GM18508 (cell line): Measurements from ENCODE around the gene PRPF40A.
A peak's percentile ranks its signal among the peaks of the same experiment; 100 is the strongest.

Experiments
- ATAC-seq: cut with Tn5 transposase; IDR thresholded peaks from one replicate; pipeline ENCODE4 v1.9.1; 2021; ENCODE audit warnings: moderate number of reproducible peaks; ENCODE audit not compliant: insufficient read depth, unreplicated experiment

PRPF40A gene

DNA sequence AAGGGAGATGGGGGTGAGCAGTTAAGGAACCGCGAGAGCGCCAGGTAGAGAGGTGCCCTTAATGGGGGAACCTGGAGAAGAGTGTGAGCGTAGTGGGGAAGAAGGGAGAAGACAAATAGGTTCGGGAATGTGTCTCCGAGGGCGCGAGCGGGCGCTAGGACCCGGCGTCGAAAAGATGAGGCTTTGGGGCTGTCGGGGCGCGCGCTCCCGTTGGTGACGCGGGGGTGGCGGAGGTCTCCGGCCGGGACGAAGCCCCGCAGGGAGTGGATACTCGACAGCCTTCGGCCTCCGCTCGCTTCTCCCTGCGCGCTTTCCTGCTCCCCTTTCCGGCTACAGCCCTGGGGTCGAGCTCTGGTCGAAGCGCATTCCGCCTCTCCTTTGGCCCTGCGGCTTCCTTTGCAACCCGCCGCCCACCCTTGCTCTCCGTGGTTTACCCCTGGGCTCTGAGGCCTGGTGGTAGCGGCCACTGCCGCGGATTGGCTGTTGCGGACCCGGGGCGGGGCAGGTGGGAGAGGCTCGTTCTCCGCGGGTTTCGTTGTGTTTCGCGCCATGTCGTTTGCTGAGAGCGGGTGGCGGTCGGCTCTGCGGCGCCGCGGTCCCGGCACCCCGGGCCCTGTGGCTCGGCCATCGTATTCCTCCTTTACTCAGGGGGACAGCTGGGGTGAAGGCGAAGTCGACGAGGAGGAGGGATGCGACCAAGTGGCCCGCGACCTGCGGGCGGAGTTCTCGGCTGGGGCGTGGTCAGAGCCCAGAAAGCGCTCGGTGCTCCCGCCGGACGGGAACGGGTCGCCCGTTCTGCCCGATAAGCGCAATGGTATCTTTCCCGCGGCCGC lies 1.0 kb upstream of the PRPF40A start, which contains the start of gene ARL6IP6:
ARL6IP6 (plus strand) TSS at position 545 of the 833 bp plus-strand sequence; CDS start at position 550, 5 bp downstream.
- peak; percentile 54 for ATAC-seq

DNA sequence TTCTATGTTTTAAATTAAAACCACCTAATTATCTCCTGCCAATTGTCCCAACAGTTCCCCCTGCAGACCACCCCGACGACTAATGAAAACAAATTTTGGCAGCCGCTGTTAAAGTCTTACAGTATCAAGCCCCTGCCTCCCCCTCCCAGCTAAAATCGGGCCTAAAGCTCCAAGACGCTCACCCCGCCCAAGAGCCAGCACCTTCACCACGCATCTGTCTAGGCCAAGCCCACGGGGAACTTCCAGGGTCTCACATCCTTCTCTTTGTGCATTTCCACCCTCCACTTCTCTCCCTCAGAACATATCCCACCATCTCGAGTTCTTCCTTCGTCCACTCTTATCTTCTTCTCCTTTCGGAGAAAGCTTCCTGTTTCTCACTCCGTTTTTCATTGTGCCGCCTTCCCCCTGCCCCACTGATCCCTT lies 445 bp downstream of the PRPF40A start:
- no peak for ATAC-seq

DNA sequence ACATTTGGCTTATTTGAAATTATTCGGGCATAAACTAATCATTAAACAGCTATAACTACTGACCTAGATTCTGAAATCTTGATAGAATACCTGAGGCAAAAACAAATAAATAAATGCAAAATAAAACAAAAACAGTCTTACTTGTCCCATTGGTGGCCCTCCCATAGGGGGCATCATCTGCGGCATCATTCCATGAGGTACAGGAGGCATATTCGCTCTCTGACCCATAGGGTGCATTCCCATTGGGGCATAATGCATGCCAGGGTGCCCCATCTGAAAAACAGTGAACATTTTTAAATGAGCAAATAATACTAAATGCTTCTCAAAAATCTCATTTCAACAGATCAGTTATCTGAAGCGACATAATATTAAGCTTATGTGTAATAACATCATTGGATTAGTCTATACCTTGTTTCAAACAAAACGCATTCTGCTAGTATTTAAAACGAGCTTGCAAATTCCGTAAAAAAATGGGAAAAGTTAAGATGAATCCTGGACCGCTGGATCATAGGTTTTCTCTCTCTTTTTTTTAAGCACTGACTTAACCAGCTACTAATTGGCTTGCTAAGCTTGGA lies 1.3 kb downstream of the PRPF40A start:
- ATAC-seq: no peak

DNA sequence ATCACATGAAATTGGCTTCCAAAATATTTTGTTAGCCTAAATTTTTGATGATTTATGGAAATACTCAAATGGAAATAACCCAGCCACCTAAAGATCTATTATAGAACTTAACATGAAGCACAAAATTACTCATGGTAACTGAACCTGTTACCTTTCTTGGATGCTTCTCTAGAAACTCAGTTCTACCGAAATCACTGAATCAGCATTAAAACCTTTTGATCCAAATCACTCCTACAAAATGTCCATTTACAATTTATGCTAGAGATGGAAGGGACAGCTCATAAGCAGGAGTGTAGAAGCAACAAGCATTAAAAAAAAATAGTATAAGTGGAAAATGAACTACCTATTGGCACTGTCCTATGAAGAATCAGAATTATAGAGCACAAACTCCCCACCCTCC lies 2.1 kb downstream of the PRPF40A start:
- no peak for ATAC-seq

DNA sequence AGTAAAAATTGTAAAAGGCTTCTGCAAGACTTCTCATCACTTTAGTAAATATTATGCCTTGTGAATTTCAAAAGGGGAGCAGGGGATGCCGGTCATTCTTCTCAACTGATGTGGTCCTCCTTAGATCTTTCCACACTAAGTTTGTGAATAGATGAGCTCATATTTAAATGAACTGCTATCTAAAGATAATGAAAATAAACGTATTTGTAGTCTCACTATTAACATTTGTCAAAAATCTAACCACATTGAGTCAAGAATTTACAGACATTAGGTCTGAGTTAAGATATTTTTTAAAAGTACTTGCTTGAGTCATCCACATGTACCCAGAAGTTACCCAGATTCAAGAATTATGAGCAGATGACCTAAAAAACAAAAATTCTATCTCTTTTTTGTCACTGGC lies 6.5 kb downstream of the PRPF40A start:
- no peak for ATAC-seq

DNA sequence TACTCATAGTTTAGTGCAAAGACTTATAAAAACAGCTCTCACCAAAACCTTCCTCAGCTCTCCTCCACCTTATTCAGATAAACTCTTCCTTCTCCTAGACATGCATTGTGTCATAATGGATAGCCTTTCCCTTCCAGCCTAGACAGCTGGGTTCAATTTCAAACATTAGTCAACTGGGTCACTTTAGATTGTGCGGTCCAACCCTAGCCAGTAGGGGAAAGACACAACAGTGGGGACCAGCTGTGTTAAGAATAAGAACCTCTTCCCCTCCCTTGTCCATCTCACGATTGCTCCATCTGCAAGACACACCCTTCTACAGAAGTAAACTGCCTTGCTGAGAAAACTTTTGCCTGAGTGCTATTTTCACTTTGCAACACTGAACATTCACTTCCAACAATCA lies 8.5 kb downstream of the PRPF40A start:
- ATAC-seq: no peak

DNA sequence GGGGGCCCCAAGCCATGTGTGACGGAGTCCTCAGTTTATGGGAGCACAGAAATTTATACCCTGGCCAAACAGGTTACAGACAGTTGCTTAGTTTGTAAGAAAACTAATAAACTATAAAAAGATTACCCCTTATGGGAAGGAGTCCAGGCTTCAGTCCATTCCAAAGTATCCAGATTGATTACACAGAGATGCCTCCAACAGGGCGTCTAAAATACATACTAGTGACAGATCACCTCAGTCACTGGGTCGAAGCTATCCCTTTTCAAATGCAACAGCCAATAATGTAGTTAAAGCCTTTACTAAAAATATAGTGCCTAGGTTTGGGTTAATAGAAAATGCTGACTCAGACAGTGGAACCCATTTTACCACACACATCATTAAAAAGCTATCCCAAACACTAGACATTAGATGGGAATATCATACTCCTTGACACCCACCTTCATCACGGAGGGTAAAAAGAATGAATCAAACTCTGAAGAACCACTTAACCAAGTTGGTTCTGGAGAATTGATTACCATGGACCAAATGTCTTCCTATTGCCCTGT lies 10.7 kb downstream of the PRPF40A start:
- ATAC-seq: no peak

DNA sequence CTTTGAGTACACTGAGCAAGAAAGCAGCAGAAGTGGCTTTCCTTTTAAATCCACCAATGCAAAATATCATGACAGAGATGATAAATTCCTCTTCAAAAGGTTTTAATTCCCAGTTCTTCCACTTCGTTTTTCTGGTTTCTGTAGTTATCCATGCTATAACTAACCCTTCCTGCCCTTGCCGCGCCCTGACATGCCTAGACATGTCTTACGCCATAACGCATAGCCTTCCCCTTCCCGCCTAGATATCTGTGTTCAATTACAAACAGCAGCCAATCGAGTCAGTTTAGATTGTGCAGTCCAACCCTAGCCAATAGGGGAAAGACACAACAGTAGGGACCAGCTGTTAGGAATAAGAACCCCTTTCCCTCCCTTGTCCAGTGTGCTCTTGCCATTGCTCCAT lies 16.1 kb downstream of the PRPF40A start:
- ATAC-seq: no peak

DNA sequence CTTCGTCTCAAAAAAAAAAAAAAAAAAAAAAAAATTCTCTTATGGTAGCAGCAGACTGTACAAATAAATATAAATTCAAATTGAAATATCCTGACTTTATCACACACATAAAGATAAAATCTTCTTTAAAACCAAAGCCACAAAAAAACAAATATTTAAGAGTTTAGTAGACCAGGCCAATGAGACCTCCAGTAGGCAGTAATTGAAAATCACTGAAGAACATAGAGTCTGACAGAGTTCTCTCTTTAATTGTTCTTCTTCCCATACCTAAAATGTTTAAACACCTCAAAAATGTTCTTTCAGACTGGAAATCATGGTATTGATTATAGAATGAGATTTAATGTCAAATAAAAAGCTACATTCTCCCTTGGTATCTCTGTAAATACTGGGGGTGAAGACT lies 20.8 kb downstream of the PRPF40A start:
- no peak for ATAC-seq

DNA sequence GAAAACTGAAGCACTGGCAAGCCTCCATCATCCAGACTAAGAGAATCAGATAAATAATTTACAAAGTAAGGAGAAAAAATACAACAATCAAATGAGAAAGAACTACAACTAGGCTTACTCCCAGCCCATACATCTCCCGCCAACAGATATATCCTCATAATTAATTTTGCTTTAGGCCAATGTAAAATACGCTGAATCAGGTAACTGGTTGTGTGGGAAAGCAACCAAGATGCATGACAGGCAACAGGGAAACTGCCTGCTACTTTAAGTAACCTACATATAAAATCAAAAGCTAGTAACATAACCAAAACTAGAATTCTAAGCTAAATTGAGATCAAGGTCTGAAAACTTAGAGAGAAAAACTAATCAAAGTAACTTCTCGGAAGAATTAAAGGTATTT lies 21.5 kb downstream of the PRPF40A start:
- ATAC-seq: no peak

DNA sequence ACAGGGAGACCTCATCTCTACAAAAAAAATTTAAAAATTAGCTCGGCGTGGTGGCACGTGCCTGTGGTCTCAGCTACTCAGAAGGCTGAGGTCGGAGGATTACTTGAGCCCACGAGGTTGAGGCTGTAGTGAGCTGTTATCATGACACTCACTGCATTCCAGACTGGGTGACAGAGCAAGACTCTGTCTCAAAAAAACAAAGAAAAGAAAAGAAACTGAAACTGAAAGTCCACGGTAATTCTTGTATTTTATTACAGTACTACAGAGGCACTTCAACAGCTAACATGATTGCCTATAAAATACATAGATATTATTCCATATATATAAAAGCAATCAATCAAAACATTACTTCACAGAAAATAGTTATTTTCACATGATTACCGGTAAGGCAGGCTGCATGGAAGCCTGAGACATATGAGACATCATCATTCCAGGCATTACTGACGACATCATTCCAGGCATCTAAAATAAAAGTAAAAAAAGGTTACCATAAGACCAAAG lies 23.1 kb downstream of the PRPF40A start:
- peak; percentile 60 for ATAC-seq

DNA sequence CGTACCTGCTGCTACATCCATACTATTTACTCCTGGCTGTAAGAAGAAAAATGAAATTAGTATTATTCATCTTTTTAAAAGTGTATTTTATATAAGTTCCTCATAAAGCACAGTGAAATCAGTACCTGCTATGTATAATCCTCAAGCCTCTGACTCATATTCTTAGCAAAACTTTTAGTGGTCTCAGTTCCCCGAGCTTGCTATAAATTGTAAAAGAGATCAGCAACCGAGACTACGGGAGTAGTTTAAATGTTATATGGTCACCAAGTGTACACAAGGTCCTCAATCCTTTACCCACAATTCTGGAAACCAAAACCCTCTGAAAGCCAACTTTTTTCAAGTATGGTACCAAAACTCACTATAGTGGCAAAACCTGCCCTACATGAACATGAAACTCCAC lies 24.2 kb downstream of the PRPF40A start:
- ATAC-seq: peak; percentile 86

DNA sequence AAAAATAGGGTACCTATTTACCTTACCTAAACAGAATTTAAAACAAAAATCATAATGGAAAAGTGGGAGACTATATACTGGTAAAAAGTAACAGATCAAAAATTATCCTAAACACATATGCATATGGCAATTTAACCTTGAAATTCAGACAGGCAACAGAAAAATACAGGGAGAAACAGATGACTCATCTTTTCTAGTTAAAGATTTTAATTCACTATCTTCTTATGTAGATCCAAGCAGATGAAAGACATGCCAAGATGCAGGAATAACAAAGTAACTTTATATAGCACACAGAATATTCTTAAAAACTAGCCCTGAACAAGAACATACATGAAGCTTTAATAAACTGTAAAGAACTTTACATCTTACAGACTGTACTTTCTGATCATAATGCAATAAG lies 30.9 kb downstream of the PRPF40A start:
- no peak for ATAC-seq

DNA sequence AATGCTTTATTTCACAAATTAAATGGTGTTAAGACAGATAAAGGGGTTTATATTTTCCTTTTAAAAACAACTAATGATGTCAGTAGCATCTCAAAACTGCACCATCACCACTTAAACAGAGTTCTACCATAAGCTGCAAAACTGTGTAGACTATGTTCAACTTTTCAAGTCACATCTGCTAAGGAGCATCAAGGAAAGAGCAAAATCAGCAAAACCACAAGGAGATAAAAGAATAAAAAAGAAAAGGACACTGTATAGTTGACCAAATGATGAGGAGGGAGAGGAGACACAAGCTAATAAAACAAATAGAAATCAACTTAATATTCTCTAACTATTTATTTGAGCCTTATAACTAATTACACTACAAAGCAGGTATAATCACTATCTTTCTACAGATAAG lies 33.9 kb downstream of the PRPF40A start:
- ATAC-seq: no peak

DNA sequence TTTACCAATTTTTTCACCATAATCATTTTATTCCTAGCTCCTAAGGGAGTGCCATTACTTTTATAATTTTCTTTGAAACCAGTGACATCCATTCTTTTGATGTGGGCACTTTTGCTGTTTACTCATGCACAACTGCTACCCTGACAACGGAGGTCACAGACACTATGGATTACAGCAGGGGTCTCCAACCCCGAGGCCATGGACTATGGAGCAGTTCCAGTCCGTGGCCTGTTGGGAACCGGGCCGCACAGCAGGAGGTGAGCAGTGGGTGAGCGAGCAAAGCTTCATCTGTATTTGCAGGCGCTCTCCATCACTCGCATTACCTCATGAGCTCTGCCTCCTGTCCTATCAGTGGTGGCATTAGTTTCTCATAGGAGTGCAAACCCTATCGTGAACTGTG lies 34.6 kb downstream of the PRPF40A start:
- ATAC-seq: no peak

DNA sequence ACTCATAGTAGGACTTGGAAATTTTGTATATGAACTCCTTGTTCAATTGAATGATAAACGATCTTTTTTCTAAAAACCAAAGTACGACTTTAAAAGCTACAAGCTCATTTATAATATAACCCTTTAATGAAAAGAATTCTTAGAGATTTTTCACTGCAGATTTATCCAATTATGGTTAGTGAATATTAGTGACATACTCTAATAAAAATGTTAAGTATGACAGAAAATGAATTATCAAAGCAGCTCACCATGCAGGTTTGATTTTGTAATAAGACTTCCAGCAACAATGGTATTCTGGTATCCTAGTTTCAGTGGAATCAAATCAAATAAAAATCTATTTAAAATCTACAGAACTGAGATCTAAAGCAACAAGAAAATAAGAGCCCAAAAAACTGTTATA lies 38.5 kb downstream of the PRPF40A start:
- no peak for ATAC-seq

DNA sequence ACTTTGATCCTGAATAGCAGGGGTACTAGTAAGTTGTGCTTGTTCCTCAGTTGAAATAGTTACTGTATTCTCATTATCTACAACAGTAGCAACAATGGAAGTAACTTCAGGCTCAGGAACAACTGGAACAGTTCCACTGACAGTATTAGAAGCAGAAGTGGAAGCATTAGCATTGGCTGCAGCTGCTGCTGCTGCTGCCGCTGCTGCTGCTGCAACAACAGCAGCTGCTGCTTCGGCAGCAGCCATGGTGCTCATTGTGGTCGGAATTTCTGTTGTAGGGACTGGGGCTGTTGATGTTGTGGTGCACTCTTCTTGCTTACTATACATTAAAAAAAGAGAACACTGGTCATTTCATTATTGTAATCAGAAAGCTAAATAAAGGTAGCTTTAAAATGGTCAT lies 40.8 kb downstream of the PRPF40A start:
- no peak for ATAC-seq

DNA sequence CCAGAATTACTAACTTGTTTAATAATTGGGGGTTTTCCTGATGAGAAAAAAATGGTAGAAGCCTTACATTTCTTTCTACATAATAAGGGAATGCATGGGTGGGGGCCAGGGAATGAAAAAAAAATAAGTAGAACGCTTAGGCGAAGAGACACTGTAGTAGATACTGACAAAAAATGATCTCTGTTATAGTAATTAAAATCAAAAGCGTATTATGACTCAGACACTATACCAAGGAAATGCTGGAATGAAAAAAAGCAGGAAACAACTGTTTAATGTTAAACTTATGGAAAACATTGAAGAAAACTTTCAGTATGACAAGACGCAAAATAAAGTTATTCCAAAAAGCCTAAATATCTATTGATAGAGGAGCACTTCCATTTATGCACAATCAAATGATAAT lies 42.9 kb downstream of the PRPF40A start:
- ATAC-seq: no peak

DNA sequence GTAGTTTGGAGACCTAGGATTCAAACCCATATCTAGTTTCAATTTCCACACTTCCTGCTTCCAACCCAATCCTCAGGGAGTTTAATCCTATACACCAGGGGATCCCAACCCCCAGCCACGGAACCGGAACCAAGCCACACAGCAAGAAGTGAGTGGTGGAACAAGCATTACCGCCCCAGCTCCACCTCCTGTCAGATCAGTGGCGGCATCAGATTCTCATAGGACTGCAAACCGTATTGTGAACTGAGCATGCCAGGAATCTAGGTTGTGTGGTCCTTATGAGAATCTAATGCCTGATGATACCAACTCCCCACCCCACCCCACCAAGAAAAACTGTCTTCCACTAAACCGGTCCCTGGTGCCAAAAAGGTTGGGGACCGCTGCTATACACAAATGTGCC lies 52.5 kb downstream of the PRPF40A start:
- no peak for ATAC-seq

DNA sequence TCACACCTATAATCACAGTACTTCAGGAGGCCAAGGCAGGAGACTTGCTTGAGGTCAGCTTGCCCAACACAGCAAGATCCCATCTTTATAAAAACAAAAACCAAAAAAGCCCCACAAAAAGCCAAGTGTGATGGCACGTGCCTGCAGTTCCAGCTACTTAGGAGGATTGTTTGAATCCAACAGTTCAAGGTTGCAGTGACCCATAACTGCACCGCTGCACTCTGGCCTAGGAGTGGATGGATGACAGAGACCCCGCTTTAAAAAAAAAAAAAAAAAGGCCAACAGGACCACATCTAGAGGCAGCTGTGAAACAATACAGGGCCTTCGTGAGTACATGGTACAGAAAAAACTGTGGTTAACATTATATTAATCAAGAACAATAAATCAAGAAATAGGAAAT lies 56.2 kb downstream of the PRPF40A start:
- no peak for ATAC-seq

DNA sequence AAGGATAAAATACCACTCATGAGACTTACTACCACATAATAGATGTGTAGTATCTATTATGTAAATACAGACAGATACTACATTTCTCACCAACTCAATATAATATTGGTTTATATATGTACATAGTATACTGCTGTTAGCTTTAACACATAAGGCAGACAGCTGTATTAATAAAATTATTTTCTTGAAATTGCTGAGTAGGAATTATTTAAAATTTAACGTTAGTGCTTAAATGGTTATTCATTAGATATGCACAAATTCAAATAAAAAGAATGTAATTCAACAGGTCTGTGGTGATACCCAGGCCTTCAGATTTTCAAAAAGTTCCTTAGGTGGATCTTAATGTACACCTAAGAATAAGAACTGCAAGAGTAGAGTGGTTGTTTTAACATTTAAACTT lies 59.0 kb downstream of the PRPF40A start:
- ATAC-seq: no peak

DNA sequence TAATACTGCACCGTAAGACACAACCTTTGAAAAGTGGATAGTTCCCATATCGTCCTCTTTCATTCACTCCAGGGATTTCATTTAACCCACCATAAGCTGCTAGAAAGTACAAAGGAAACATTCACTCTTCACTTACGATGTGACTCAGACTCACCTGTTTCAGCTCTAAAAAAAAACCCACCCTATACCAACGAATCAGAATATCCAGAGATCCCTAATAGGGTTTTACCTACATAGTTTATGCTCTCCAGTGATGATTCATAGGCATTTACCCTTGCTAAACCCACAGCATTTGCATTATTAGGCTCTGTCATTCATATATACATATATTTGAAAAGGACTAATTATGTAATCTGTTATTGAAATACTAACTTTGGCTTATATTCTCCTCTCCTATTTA lies 60.2 kb downstream of the PRPF40A start:
- peak; percentile 81 for ATAC-seq
